IPS-18a (cell line): ENCODE data around the gene FIGNL2.
A peak's percentile ranks its signal among the peaks of the same experiment; 100 is the strongest.

Experiments used
- H3K27ac ChIP-seq: one replicate; pipeline ENCODE4 v1.5.1; 2013; ENCODE audit warnings: low read length
- H3K27me3 ChIP-seq: one replicate; pipeline ENCODE4 v1.6.1; 2013; ENCODE audit warnings: mild to moderate bottlenecking, low read length; ENCODE audit not compliant: control insufficient read depth, insufficient read depth
- H3K36me3 ChIP-seq: one replicate; pipeline ENCODE4 v1.6.1; 2013; ENCODE audit warnings: low read depth, low read length; ENCODE audit not compliant: control insufficient read depth
- H3K4me1 ChIP-seq: one replicate; pipeline ENCODE4 v1.6.1; 2013; ENCODE audit warnings: low read depth, low read length; ENCODE audit not compliant: control insufficient read depth
- H3K4me3 ChIP-seq: one replicate; pipeline ENCODE4 v1.5.1; 2013; ENCODE audit warnings: low read length
- H3K9ac ChIP-seq: one replicate; pipeline ENCODE4 v1.6.1; 2013; ENCODE audit warnings: mild to moderate bottlenecking, low read length, moderate library complexity
- H3K9me3 ChIP-seq: one replicate; pipeline ENCODE4 v1.6.1; 2013; ENCODE audit warnings: low read depth, low read length; ENCODE audit not compliant: control insufficient read depth

The FIGNL2 gene

DNA sequence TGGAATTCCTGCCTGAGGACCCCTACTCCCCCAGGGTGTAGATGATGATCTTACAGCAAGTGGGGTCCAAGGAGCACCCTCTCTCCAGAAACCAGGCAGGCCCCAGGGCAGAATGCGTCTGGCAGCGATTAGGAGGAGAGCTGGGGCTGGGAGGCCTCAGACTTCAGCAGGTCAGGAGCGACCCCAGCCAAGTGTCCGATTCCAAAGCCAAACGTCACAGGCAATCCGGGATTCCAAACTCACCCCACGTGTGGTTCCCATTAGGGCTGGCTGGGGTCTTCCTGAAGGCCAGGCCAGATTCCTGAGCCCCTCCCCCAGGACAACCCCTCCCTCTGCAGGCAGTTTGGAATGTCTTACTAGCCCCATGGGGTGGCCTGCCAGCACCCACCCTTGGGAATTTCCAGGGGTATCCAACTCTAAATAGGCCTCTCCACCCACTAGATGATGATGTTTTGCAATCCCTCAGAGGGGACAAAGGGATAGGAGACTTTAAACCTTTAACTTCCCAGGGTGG lies 17.3 kb upstream of the FIGNL2 start:
- H3K9me3 ChIP-seq, result no peaks in the 10 kb centered on the region
- H3K36me3 ChIP-seq, result no peaks in the 10 kb centered on the region
- no peak overlapping the region for H3K9ac ChIP-seq
- peaks cover 37% of the 10 kb centered on the region for H3K4me1 ChIP-seq
- peak overlapping the region; percentile 23 for H3K4me3 ChIP-seq
- peaks cover 50% of the 10 kb centered on the region for H3K27me3 ChIP-seq
- H3K27ac ChIP-seq, result no peak overlapping the region

DNA sequence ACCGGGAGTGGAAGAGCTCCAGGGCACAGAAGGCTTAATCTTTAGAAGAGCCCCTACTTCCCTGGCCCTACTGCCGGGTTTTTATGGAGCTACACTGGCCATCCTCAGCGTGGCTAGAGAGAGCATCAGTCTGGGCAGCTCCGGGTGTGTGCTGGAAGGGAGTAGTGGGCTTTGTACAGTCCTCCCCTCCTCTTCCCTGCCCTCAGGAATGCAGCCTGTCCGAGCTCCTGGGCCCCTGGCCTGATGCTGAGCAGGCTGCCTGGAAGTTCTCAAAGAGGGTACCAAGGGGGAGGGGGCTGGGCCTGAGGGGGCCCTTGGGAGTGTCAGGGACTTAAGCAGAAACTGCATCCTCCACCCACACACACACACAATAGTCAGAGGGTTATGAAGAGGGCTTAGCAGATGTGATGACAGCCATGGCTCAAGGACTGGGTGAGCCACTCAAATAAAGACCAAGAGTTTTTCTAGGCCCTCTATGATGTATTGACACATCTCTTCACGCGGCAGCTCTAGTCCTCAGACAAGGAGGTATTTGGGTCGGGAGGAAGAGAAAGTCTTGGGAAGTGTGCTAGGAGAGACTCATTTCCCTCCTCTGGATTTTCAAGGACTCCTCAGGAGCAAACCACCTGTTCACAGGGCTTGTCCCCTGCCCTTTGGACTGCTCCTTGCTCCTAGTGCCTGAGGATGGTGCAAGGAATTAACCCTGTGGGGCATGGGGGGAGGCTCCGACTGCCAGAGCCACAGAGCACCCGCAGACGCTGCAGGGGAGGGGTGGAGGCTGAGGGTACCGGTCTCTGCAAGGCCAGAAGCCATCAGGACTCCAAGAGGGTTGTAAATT lies 16.5 kb upstream of the FIGNL2 start:
- Histone ChIP-seq H3K4me1 (peaks cover 33% of the 10 kb centered on the region), H3K4me3 (peak overlapping the region; percentile 49), H3K27ac (no peak overlapping the region), H3K27me3 (peaks cover 43% of the 10 kb centered on the region), H3K36me3 (no peaks in the 10 kb centered on the region), H3K9ac (peak overlapping the region; percentile 67), H3K9me3 (no peaks in the 10 kb centered on the region)

DNA sequence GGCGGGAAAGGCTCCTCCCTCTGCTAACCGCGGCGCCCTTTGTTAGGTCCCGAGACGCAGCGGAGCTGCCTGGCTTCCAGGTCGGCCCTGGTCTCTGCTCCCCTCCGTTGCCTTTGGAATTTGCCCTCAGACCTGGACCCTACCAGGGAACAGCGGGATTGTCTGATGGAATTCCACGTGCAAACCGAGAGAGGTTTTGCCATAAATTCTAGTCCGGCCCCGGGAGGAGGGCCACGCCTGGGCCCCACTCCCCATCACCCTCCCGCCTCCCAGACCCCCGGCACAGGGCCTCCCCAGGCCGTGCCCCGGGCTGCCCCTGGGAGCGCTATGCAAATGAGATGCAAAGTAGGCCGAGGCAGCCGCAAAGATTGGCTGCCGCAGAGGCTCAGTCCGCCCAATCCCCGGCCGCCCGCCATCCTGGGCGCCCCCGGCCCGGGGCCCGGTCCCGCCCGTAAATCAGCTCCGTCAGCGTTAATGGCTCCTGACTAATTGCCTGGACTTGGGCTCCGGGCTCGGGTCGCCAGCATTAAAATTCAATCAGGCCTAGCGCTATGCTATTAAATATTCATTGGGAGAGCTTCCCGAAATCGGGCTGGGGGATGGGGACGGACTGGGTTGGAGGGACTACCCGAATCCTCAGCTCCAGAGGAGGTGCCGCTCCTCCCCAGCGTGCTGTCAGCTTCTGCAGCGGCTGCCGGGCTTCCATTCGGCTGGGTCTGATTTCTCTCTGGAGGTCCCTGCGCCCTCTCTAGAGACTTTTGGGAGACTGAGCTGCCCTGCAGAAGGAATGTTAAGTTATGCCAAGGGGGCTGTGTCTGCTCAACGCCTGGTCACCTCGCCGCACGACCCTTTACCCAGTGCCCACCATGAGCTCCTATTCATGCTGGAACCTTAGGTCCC lies 15.7 kb upstream of the FIGNL2 start:
- peaks cover 35% of the 10 kb centered on the region for H3K27me3 ChIP-seq
- peak overlapping the region; percentile 15 for H3K27ac ChIP-seq
- H3K4me3 ChIP-seq, result peak overlapping the region; percentile 49
- no peaks in the 10 kb centered on the region for H3K9me3 ChIP-seq
- peak overlapping the region; percentile 67 for H3K9ac ChIP-seq
- peaks cover 27% of the 10 kb centered on the region for H3K4me1 ChIP-seq
- no peaks in the 10 kb centered on the region for H3K36me3 ChIP-seq

DNA sequence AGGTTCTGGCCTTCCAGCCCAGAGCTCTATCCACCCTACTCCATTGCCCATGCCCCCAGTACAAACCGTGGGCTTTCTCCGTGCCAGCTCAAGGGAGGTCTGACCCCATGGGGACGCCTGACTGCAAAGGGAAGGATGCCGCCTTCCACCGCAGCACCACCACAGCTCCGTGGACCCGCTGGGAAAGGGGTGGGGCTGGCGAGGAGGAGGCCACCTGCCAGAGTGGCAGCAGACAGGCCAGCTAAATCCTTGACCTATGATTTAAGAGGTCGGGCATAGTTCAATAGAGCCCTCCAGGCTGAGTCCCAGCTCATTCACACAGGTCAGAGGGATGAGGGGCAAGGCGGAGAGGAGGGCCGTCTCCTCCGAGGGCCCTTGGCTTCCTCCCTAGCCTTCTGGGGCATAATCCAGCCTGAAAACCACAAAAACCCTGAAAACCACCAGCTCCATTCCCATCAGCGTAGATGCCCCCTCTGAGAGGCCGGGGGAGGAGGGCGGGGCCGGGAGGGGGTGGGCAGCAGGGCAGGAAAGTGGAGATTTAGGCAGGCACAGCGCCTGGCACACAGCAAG lies 14.9 kb upstream of the FIGNL2 start:
- peak overlapping the region; percentile 67 for H3K9ac ChIP-seq
- peaks cover 28% of the 10 kb centered on the region for H3K27me3 ChIP-seq
- peak overlapping the region; percentile 25 for H3K27ac ChIP-seq
- H3K4me1 ChIP-seq, result peaks cover 27% of the 10 kb centered on the region
- H3K9me3 ChIP-seq, result no peaks in the 10 kb centered on the region
- no peaks in the 10 kb centered on the region for H3K36me3 ChIP-seq
- H3K4me3 ChIP-seq, result peak overlapping the region; percentile 49

GRCh38 chr12:51862947-51863346 lies 14.4 kb upstream of the FIGNL2 start:
- no peaks in the 10 kb centered on the region for H3K9me3 ChIP-seq
- H3K4me3 ChIP-seq, result peak overlapping the region; percentile 49
- H3K36me3 ChIP-seq, result no peaks in the 10 kb centered on the region
- peak overlapping the region; percentile 67 for H3K9ac ChIP-seq
- H3K27ac ChIP-seq, result peak overlapping the region; percentile 25
- peaks cover 23% of the 10 kb centered on the region for H3K27me3 ChIP-seq
- peaks cover 27% of the 10 kb centered on the region for H3K4me1 ChIP-seq

DNA sequence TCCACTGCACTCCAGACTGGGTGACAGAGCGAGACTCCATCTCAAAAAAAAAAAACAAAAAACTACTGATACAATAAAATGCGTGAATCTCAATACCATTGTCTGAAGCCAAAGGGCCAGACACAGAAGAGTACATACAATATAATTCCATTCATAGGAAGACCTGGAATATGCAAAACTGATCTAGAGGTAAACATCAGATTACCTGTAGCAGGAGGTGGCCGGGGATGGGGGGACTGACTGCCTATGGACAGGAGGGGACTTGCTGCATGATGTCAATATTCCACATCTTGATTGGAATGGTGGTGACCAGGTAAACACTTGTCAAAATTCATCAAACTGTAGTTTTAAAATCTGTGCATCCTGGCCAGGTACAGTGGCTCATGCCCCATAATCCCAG lies 12.5 kb upstream of the FIGNL2 start:
- Histone ChIP-seq H3K9me3 (no peaks in the 10 kb centered on the region), H3K4me1 (peaks cover 29% of the 10 kb centered on the region), H3K27me3 (peaks cover 10% of the 10 kb centered on the region), H3K36me3 (no peaks in the 10 kb centered on the region), H3K9ac (no peak overlapping the region), H3K27ac (no peak overlapping the region), H3K4me3 (no peak overlapping the region)

GRCh38 chr12:51855586-51856428 lies 7.3 kb upstream of the FIGNL2 start:
- peak overlapping the region; percentile 67 for H3K9ac ChIP-seq
- no peaks in the 10 kb centered on the region for H3K9me3 ChIP-seq
- no peak overlapping the region for H3K27ac ChIP-seq
- H3K27me3 ChIP-seq, result peaks cover 27% of the 10 kb centered on the region
- H3K36me3 ChIP-seq, result no peaks in the 10 kb centered on the region
- peak overlapping the region; percentile 65 for H3K4me3 ChIP-seq
- H3K4me1 ChIP-seq, result peaks cover 18% of the 10 kb centered on the region

DNA sequence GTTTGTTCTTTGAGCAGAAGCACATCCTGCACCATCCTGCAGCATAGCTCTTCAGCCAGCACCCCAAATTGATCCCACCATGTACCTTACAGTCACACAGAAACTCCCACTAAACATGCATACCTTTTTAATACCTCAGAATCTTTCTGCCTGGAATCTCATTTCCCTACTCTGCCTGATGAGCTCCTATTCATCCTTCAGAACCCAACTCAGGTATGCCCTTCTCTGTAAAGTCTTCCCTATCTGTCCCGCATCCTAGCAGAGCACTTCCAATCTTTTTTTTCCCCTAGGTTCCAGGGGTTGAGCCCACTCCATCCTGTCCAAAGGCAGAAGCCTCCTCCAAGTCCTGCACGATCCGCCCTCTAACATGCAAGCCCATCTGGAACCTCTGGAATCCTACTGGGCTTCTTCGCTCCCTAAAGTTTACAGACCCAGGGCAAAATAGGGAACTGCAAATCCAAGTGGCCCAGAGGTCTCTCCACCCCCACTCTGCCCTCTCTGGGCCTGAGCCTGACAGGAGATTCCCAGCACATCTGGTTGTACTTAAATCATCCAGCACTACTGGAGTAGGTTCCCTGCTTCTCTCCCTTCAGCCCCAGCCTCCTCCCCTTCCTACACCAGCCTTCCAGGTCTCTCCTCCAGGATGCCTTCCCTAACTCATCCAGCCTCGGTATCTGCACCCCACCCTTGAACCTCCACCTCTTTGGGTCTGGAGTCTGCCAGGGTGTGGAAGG lies 4.1 kb upstream of the FIGNL2 start:
- Histone ChIP-seq H3K27me3 (peaks cover 44% of the 10 kb centered on the region), H3K9me3 (no peaks in the 10 kb centered on the region), H3K27ac (no peak overlapping the region), H3K9ac (no peak overlapping the region), H3K4me1 (peaks cover 24% of the 10 kb centered on the region), H3K36me3 (no peaks in the 10 kb centered on the region), H3K4me3 (no peak overlapping the region)

DNA sequence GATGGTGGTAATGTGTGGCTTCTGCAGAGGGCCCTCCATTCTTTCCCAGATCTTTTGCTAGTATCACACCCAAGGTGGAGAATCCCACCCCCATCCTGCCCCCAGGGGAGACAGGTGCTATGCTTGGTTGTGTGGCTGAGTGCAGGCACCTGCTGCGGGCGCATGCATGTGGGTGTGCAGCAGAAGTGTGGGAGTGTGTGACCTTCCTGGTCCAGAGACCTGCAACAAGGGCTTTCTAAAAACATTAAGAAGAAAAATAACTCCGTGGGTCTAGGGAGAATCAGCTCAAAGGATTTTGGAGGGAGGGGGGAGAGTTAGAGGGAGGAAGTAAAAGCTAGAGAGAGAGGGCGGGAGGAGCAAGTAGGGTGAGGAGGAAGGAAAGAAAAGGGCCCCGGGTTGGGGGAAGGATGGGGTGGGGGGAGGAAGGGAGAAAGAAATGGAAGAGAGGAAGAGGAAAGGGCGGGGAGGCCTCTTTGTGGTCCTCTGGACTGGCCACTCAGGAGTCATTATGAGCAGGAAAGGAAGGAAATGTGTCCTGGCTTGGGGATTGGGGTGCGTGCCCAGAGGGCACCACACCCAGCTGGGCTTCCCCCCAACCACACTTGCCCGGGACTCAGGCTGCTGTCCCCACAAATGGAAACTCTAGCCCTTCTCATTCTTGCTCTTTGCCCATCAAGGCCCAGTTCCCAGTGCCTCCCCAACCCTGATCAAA lies 3.1 kb upstream of the FIGNL2 start:
- no peak overlapping the region for H3K27ac ChIP-seq
- no peak overlapping the region for H3K9ac ChIP-seq
- H3K36me3 ChIP-seq, result no peaks in the 10 kb centered on the region
- peaks cover 26% of the 10 kb centered on the region for H3K4me1 ChIP-seq
- no peaks in the 10 kb centered on the region for H3K9me3 ChIP-seq
- H3K4me3 ChIP-seq, result no peak overlapping the region
- peaks cover 44% of the 10 kb centered on the region for H3K27me3 ChIP-seq

DNA sequence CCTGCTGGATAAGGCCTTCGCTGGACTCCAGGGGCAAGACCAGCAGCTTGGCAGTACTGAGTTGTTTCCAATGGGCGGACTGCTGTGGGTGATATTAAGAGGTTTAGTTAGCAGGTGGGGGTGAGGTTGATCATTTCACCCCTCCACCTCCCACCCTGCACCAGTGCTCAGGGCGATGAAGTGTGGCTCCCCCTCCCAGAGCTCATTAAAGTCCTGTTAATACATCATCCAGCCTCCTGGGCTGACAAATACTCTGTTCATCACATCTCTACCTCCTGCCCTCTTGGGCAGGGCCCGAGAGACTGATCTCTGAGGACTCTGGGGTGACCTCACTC lies 2.4 kb upstream of the FIGNL2 start:
- Histone ChIP-seq H3K9me3 (no peaks in the 10 kb centered on the region), H3K9ac (no peak overlapping the region), H3K4me3 (no peak overlapping the region), H3K27me3 (peaks cover 50% of the 10 kb centered on the region), H3K4me1 (peaks cover 26% of the 10 kb centered on the region), H3K27ac (no peak overlapping the region), H3K36me3 (no peaks in the 10 kb centered on the region)
